Stimulated activated CD4-positive, alpha-beta T cell treated with anti-CD3 and anti-CD28 coated beads, Interleukin-12 subunit alpha, Interleukin-12 subunit beta, amount 100 ng/mL, for 48 hours (primary cell): ENCODE measurements around the gene OSBPL10.

ENCODE experiments used
- DNase-seq, 3 donors: peaks; one replicate each; pipeline ENCODE4 v3.0.0-alpha.2; 2020; ENCODE audit warnings: low read depth in 2 of 3, low spot score in 1 of 3

Gene OSBPL10

DNA sequence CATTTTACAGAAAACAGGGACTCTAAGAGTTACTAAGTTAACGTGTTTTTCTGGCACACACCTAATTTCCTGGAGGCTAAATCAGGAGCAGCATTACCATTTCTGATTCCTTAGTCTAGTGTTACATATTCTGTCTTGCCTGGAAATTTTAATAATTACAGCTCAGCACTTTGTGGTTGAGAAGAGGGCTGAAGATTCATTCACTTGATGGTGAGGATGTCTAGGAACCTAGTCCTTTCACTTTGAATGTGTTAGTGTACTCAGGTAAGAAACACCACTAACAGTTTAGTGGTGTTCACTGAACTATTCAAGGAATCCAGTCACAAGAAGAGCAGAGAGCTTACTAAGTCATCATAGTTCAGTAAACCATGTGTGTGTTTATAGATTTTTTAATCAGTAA lies 345.5 kb downstream of the OSBPL10 start:
- DNase-seq = no peak

DNA sequence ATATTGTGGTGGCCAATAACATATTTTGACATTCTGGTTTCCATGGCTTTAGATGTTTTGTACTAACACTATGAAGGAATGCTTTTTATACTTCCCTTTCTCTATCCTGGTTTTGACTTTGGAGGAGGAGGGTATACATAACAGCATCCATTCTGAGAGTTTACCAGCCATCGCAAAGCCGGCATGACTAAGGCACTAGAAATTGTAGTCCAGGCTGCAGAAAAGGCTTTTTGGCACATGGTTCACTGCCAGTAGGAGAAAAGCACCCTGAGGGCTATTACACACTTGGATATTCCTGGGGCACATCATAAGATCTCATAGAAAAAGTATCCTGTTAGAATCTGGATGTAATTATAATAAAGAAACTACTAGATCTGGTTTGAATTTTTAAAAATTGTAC lies 346.6 kb downstream of the OSBPL10 start:
- no peak for DNase-seq

DNA sequence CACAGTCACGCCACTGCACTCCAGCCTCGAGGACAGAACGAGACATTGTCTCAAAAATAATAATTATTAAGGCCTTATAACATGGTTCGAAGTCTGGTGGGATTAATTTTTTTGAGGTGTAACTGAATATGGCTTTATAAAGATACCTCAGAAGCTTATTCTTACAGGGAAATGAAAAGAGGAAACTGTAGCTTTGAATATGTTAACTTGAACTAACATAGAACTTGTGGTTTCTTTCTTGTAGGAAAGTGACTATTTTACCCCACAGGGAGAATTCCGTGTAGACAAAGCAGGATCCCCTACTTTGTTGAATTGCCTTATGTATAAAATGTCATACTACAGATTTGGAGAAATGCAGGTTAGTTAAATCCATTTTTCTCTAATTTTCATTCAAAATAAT lies 352.0 kb downstream of the OSBPL10 start:
- no peak for DNase-seq

DNA sequence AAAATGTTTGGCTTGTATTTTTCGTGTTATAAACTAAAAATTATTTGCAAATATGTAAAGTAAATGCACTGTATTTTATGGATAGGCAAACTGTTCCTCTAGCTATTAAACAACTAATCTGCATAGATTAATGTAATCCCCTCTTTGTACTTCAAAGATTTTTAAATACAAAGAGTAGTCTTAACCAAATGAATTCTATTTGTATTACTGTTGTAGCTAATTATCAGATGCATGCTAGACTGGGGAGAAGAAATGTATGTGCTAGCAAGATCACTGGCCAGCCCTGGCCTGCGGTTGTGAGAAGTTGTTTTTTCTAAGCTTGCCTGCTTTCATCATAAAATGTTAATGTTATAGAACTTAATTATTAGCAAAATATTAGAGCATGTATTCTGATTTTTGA lies 355.7 kb downstream of the OSBPL10 start:
- DNase-seq = no peak

DNA sequence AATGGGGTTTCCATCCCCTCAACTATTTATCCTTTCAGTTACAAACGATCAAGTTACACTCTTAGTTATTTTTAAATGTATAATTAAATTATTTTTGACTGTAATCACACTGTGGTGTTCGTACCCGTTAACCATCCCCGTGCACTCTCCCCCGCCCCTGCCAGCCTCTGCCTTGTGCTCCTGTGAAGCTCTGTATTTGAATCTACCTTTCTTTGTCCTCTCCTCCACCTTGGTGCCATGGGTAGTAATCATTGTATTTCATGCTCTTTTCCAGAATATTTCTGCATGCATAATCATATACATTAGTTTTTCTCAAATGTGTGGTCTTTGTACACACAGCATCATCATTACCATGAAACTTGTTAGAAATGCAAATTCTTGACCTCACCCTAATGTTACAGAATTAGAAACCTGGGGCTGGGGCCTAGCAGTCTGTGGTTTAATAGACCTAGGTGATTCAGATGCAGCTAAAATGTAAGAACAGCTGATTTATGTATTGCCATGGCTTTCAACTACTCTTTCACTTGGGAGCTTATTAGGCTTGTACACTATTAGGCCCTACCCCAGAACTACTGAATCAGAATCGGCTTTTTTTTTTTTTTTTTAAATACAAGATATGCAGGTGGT lies 356.9 kb downstream of the OSBPL10 start:
- no peak for DNase-seq

DNA sequence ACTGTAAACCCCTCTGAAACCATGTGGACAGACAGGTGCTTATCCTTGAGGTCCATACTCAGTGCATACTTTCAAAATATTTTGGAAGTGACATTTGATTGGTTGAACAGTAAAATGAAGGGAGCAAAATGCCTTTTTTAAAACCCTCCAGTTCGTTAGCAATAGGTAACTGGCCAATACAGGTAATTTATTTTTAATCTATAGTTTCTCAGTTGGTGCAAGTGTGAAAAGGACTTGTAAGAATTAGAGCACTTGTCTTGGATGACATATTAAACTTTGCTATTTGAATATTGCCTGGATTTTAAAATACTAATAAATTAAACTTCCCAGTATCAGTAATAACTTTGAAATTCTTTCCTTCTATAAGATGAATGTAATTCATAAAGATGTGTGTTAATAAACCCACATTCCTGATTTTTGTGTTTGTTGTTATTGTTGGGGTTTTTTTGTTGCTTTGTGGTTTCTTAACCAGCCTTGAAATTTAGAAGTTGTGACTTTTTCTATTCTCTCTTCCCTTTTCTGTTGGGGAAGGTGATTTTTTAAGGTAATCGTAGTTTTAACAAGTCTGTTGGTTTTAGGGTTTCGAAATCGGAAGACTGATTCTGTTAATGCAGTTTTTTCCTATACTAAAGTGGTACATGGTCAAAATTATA lies 358.3 kb downstream of the OSBPL10 start:
- no peak for DNase-seq

DNA sequence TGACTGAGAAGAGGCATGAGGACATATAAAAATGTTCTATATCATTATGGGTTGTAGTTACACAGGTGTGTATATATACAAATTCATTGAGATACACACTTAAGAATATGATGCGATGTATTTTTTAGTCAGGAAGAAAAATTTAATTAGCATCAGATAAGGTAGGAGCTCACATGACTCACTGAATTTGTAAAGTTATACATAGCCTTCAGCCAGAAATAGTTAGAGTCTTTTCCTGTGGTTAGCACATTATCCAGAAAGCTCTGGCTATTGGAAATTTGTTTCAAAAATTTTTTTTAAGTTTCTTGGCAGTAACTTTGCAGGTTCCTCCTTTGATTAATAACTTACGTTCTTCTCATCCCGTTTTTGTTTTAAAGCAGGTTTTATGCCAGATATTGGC lies 359.7 kb downstream of the OSBPL10 start:
- DNase-seq = no peak

DNA sequence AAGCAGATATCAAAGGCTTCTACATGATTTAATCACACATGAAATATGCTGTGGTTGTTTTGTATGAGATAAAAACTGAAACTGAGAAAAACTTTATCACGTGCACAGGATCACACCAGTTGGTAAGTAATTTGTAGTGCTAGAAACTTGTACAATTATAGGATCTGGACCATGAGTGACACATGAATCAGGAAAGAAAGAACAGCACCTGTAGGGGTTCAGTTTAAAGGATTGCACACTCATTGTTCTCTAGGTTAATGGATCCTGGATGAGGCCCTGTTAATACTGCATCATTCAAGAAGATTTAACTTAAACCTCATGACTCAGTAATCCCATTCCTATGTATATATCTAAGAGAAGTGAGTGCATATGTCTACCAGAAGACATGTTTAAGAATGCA lies 360.4 kb downstream of the OSBPL10 start:
- no peak for DNase-seq

DNA sequence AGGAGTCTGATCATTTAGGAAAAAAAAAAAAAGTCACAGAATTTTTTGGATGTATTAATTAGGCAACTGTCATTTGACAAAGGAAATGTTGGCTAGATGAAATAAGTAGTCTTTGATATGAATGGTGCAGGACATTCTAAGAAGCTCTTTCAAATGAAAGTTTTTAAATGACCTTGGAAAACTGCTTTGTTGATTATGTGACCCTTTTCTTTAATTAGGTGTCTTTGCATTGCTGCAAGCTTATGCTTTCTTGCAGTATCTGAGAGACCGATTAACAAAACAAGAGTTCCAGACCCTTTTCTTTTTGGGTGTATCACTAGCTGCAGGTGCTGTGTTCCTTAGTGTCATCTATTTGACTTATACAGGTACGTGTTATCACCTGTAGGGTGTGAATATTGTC lies 364.4 kb downstream of the OSBPL10 start:
- no peak for DNase-seq

DNA sequence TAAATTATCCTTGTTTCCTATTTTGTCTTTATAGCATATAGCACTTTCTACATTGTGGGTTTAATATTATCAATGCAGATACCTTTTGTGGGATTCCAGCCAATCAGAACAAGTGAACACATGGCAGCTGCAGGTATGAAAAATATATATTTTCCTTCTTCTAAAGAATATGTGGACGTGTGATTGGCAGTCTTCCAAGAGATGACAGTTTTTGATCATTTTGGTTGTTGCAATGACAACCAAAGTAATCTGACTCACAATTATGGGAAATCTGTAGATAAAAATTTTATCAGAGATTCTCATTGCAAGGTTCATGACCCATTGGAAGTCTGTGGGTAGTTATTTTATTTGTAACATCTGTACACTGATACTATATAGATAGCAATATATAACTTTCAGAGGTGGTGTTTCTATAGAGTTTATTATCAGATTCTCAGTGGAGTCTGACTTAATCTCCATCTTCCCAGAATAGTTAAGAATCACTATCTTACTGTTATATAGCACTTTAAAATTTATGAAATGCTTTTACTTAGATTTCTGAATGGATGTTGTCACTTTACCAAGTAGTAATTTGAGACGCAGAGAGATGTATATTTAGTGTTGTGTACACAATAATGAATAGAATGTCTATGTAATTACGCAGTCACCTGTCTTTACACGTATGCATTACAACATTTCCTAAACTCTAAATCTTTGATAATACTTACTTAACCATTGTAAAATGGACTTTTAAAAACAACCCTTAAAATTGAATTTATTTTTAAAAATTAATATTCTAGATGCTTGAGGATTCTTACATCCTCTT lies 365.8 kb downstream of the OSBPL10 start:
- no peak for DNase-seq

DNA sequence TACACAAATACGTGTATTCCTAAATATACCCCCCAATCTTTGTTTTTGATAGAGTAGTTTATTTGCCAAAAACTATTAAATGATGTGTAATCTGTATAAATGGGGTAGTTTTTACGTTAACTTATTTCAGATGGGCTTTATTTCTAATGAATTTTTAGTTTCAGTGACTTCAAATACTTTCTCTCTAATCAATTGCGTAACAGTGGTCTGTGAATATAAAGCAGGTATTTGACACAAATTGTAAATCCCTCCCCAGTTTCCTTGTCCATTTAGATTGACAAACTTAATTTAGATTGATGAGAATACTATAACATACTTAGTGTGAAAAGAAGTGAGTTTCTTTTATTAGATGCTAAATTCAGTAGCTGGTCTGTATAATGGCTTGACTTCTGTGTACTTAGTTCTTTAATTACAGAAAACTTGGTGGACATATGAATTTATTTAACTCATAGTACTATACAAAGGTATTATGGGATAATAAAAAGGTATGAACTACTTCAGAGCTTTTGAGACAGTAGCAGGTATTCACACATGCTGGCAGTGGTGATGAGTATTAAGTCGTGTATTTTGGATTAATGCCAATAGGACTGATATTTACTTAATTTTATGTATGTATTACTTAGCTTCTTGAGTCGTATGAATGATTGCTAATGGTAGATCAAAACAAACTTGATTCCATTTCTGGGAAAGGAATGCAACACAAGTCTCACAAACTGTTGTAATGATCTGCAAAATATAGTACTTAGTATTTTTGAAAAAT lies 366.7 kb downstream of the OSBPL10 start:
- DNase-seq = no peak

DNA sequence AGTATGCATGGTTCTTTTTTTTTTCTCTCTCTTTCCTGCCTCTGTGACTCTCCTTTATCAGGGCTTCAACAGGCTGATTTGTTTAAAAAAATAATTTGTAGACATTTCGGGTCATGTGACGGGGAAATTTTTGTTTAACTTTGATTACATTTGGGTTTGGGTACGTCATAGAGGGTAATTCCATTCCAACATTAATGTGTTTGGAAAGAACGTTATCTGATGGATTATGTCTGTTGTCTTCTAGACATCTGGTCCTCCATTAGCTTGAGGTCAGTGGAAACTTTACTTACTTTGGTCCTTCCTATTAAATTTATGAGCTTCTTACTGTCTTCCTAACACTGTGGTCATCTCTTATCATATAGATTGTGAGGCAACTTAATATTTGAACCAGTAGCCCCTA lies 367.4 kb downstream of the OSBPL10 start:
- DNase-seq = no peak

DNA sequence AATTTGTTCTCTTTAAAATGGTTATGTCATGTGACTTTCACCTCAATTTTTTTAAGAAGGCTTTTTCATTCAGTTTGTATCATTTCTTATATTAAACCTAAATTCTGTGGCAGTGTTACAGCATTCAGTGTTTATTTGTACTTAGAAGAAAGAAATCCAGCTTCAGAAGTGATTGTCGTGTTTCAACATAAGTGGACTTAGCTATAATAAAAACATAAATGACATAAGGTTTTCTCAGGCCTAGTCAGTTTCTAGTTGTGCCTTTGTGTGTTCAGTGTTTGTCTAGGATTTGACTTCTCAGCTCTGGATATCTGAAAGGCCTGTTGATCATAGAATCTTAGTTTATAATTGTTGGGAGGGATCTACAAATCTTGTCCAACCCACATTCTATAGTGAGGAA lies 367.9 kb downstream of the OSBPL10 start:
- DNase-seq = no peak
